UCSD-AML1 (cell line): ENCODE results near the gene ELFN1.

Source experiments
- DNase-seq: peaks from one replicate; lab custom pipeline; 2025; ENCODE audit not compliant: unreplicated experiment; lab: John Stamatoyannopoulos, UW

The ELFN1 gene

GRCh38 chr7:1723254-1723653 is 53.2 kb downstream of the ELFN1 start:
- DNase-seq: no peak

GRCh38 chr7:1724118-1724910 is 54.2 kb downstream of the ELFN1 start:
- DNase-seq: no peak

GRCh38 chr7:1725199-1725690 is 55.2 kb downstream of the ELFN1 start:
- DNase-seq: no peak

GRCh38 chr7:1725766-1726630 is 55.9 kb downstream of the ELFN1 start:
- no peak for DNase-seq

- no peak for DNase-seq
Observed at GRCh38 chr7:1727079-1727478, 57.0 kb downstream of the ELFN1 start.

GRCh38 chr7:1727812-1728570 is 57.9 kb downstream of the ELFN1 start:
- DNase-seq: no peak

GRCh38 chr7:1729183-1729582 is 59.1 kb downstream of the ELFN1 start:
- DNase-seq: no peak

- DNase-seq: no peak
Observed at GRCh38 chr7:1729773-1730172, 59.7 kb downstream of the ELFN1 start.

- DNase-seq: no peak
Observed at GRCh38 chr7:1732072-1732471, 62.0 kb downstream of the ELFN1 start.

- DNase-seq: no peak
Observed at GRCh38 chr7:1732645-1733044, 62.6 kb downstream of the ELFN1 start.

- DNase-seq: no peak
Observed at GRCh38 chr7:1733206-1733907, 63.3 kb downstream of the ELFN1 start.

- DNase-seq: no peak
Observed at GRCh38 chr7:1733908-1734730, 64.0 kb downstream of the ELFN1 start.

- DNase-seq: no peak
Observed at GRCh38 chr7:1735262-1735661, 65.2 kb downstream of the ELFN1 start.

GRCh38 chr7:1735806-1736483 is 65.9 kb downstream of the ELFN1 start:
- no peak for DNase-seq

- no peak for DNase-seq
Observed at GRCh38 chr7:1736484-1736817, 66.4 kb downstream of the ELFN1 start.

GRCh38 chr7:1736830-1737229 is 66.8 kb downstream of the ELFN1 start:
- no peak for DNase-seq

GRCh38 chr7:1737523-1737922 is 67.4 kb downstream of the ELFN1 start:
- DNase-seq: no peak

GRCh38 chr7:1737956-1738355 is 67.9 kb downstream of the ELFN1 start:
- DNase-seq: no peak

- peak; percentile 11 for DNase-seq
Observed at GRCh38 chr7:1738511-1738910, 68.4 kb downstream of the ELFN1 start.
